Measurements from ENCODE around the gene MYL12A. TPM values are rescaled to one million over a fixed set of nuclear protein-coding genes. Genes with fewer than 3 reads are reported as not detected.

The MYL12A gene
- total and polyA plus RNA-seq, 11 donors, result 1,642 to 7,537 (median 4,261) TPM

GRCh38 chr18:3205239-3205638 is 42.4 kb upstream of the MYL12A start:
- peaks cover 0 to 50% (median 10%) of the 10 kb centered on the region in 9 donors for H3K36me3 ChIP-seq
- no peak for DNase-seq
- H3K27me3 ChIP-seq, result no peaks in the 10 kb centered on the region
- ATAC-seq, result no peak
- no peak overlapping the region for H3K4me3 ChIP-seq
- H3K9me3 ChIP-seq, result peaks cover 0 to 42% (median 5%) of the 10 kb centered on the region in 12 donors
- TF ChIP-seq CTCF (IDR thresholded peaks at IDR 0.05), result no peak
- no peak for TF ChIP-seq POLR2A (IDR thresholded peaks at IDR 0.05)
- peaks cover 0 to 33% (median 11%) of the 10 kb centered on the region in 12 donors for H3K4me1 ChIP-seq
- intact Hi-C loops (cut with DNase I), result no loop called here
- no peak overlapping the region for H3K27ac ChIP-seq

- H3K36me3 ChIP-seq, result peaks cover 0 to 57% (median 11%) of the 10 kb centered on the region in 9 donors
- 43 to 67% (median 62%) methylated on average over 2 of the region's 2 CpGs for WGBS, 4 donors
- H3K4me1 ChIP-seq, result peaks cover 0 to 45% (median 24%) of the 10 kb centered on the region in 12 donors
- peak overlapping the region in 10 of 12 donors; percentile 3 to 76 (median 36) for H3K27ac ChIP-seq
- TF ChIP-seq CTCF (IDR thresholded peaks at IDR 0.05), result no peak
- TF ChIP-seq POLR2A (IDR thresholded peaks at IDR 0.05), result no peak
- intact Hi-C loops (cut with DNase I), result no loop called here
- ATAC-seq, result peak; percentile 33 to 87 (median 63)
- no peaks in the 10 kb centered on the region for H3K27me3 ChIP-seq
- H3K9me3 ChIP-seq, result peaks cover 0 to 34% (median 4%) of the 10 kb centered on the region in 12 donors
- H3K4me3 ChIP-seq, result peak overlapping the region in 1 of 12 donors; percentile 16
- no peak for DNase-seq
These were observed 40.0 kb upstream of the MYL12A start for GRCh38 chr18:3207565-3207964.

- no peak for DNase-seq
- peak overlapping the region in 5 of 12 donors; percentile 0 to 64 (median 24) for H3K4me3 ChIP-seq
- H3K9me3 ChIP-seq, result peaks cover 0 to 10% (median under 1%) of the 10 kb centered on the region in 12 donors
- H3K4me1 ChIP-seq, result peaks cover 0 to 59% (median 30%) of the 10 kb centered on the region in 12 donors
- peak in 1 of 4 donors; percentile 6 for ATAC-seq
- 47 to 62% (median 47%) methylated on average over 4 of the region's 4 CpGs for WGBS, 4 donors
- TF ChIP-seq POLR2A (IDR thresholded peaks at IDR 0.05), result no peak
- TF ChIP-seq CTCF (IDR thresholded peaks at IDR 0.05), result no peak
- H3K27ac ChIP-seq, result peak overlapping the region in 10 of 12 donors; percentile 24 to 97 (median 81)
- intact Hi-C loops (cut with DNase I), result loop anchor here in 2 of 10 donors (5.0 to 10.0 kb wide), 2 partner anchors 37 to 55 kb away; partner anchors contain the start of gene MYL12A (in 1 of the 2)
- H3K27me3 ChIP-seq, result no peaks in the 10 kb centered on the region
- peaks cover 0 to 77% (median 22%) of the 10 kb centered on the region in 9 donors for H3K36me3 ChIP-seq
These were observed 37.6 kb upstream of the MYL12A start for GRCh38 chr18:3209859-3210569.

GRCh38 chr18:3211236-3211992 is 36.2 kb upstream of the MYL12A start:
- Histone ChIP-seq H3K9me3 (no peaks in the 10 kb centered on the region), H3K36me3 (peaks cover 0 to 67% (median 18%) of the 10 kb centered on the region in 9 donors), H3K4me3 (peak overlapping the region in 9 of 12 donors; percentile 1 to 70 (median 59)), H3K4me1 (peaks cover 0 to 64% (median 30%) of the 10 kb centered on the region in 12 donors), H3K27ac (peak overlapping the region; percentile 41 to 97 (median 81)), H3K27me3 (no peaks in the 10 kb centered on the region)
- TF ChIP-seq CTCF (IDR thresholded peaks at IDR 0.05), result no peak
- TF ChIP-seq POLR2A (IDR thresholded peaks at IDR 0.05), result peak in 1 of 2 donors; percentile 2
- DNase-seq (peak in 1 of 5 donors; percentile 31), ATAC-seq (peak; percentile 74 to 85 (median 80))
- intact Hi-C loops (cut with DNase I), result loop anchor here in 2 of 10 donors (5.0 to 10.0 kb wide), 2 partner anchors 36 to 57 kb away; partner anchors contain the start of gene MYL12A (in 1 of the 2)
- 30 to 42% (median 38%) methylated on average over 5 of the region's 5 CpGs for WGBS, 4 donors

Measured in heart left ventricle (tissue), 16 donors.